ENCODE measurements around the gene MREG.

GRCh38 chr2:215937190-215937589, 76.2 kb downstream of the MREG start:
- TF ChIP-seq CTCF (IDR thresholded peaks at IDR 0.05) = no peak
- TF ChIP-seq POLR2AphosphoS5 (IDR thresholded peaks at IDR 0.05) = no peak
- no peak for TF ChIP-seq POLR2A (IDR thresholded peaks at IDR 0.05)

All from sigmoid colon (tissue), 4 donors.